Measurements from ENCODE around the gene B4GALNT4. TPM values are rescaled to one million over a fixed set of nuclear protein-coding genes. Genes with fewer than 3 reads are reported as not detected.

B4GALNT4 gene
- total and polyA plus RNA-seq, 2 of the 4 experiments (the other 2 are of a cell fraction): 5.2 to 38.6 TPM

DNA sequence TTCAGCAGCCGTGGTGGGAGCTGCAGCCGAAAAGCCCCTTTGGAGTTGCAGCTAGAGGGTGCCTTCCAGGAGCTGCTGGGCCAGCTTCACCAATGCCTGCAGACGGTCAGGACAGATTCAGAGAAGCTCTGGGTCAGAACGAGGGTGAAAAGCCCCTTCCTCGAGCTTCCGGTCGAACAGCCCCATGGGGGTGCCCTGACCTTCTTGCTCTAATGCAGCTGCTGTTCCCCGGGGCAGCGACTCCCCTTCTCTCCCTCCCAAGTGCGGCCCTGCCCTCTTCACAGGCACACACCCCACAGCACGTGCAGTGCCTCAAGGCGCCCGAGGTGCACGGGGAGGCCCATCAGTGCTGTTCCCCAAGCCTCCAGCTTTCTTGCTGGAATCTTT, 39.0 kb upstream of the B4GALNT4 start:
- in situ Hi-C loops (cut with MboI; ENCODE audit: low sequenced_read_pairs) (no loop called here), intact Hi-C loops (cut with micrococcal nuclease) (no loop called here), dilution Hi-C loops (cut with HindIII; ENCODE audit: low sequenced_read_pairs, unreplicated experiment) (no loop called here)
- H3K9me3 ChIP-seq (ENCODE audit: control insufficient read depth, insufficient read depth, low read length): no peaks in the 10 kb centered on the region
- no peak overlapping the region for H3K18ac ChIP-seq (ENCODE audit: low read depth, low read length)
- DNase-seq (no peak), ATAC-seq (ENCODE audit: low read depth) (no peak)
- WGBS, 2 experiments (ENCODE audit: extremely low coverage in 2 of 2, insufficient read length in 1 of 2): 83% methylated on average over 6 of the region's 14 CpGs; no CpG with 5 or more reads in 1 of the 2 experiments
- H3K23ac ChIP-seq (ENCODE audit: low read depth, low read length): no peak overlapping the region
- H3K56ac ChIP-seq (ENCODE audit: extremely low read depth, insufficient read depth, low read length): no peak overlapping the region
- no peak overlapping the region for H3K4me3 ChIP-seq (ENCODE audit: insufficient read depth, low read depth, low read length)
- no peak overlapping the region for H4K5ac ChIP-seq (ENCODE audit: low read depth, low read length)
- no peak overlapping the region for H2BK5ac ChIP-seq (ENCODE audit: low read depth, low read length, poor library complexity, severe bottlenecking)
- H3K36me3 ChIP-seq (ENCODE audit: control insufficient read depth, insufficient read depth, low read length): no peaks in the 10 kb centered on the region
- no peak overlapping the region for H2BK120ac ChIP-seq (ENCODE audit: low read depth, low read length)
- BruUV-seq (replicated peaks): no TSS peak
- H3K14ac ChIP-seq (replicated peaks; ENCODE audit: low read depth, low read length): no peak overlapping the region
- no peak overlapping the region for H2BK20ac ChIP-seq (ENCODE audit: low read depth, low read length)
- no peak overlapping the region for H3K9ac ChIP-seq (ENCODE audit: low read depth, low read length)
- TF ChIP-seq RAD21 (IDR thresholded peaks at IDR 0.05; ENCODE audit: low read length) (no peak), POLR2A (IDR thresholded peaks at IDR 0.05; ENCODE audit: low read depth, low read length) (no peak), CHD1 (IDR thresholded peaks at IDR 0.05; ENCODE audit: low read depth, low read length) (no peak), ELK1 (IDR thresholded peaks at IDR 0.05; ENCODE audit: borderline replicate concordance, low read depth, low read length) (no peak), FOS (IDR thresholded peaks at IDR 0.05; ENCODE audit: low read depth, low read length) (no peak), CEBPB (IDR thresholded peaks at IDR 0.05; ENCODE audit: low read depth, low read length) (no peak), MAZ (IDR thresholded peaks at IDR 0.05; ENCODE audit: borderline replicate concordance, low read depth, low read length) (no peak)
- no peak overlapping the region for H4K8ac ChIP-seq (ENCODE audit: low read depth in 2 of 2, low read length in 2 of 2)
- no peaks in the 10 kb centered on the region for H3K79me1 ChIP-seq (ENCODE audit: low read depth in 1 of 2, low read length in 2 of 2)
- no peak overlapping the region for H2AK5ac ChIP-seq (ENCODE audit: low read depth, low read length)
- no peak overlapping the region for H3K4me2 ChIP-seq (ENCODE audit: low read depth, low read length)
- no peaks in the 10 kb centered on the region for H3K9me1 ChIP-seq (ENCODE audit: insufficient read depth, low read length)
- peak overlapping the region; percentile 16 for H2AFZ ChIP-seq (replicated peaks; ENCODE audit: low read length, poor library complexity)
- CTCF ChIA-PET: no interaction called here
- H4K91ac ChIP-seq (ENCODE audit: insufficient read depth, low read depth, low read length): no peak overlapping the region
- POLR2A ChIA-PET (ENCODE audit: unreplicated experiment): no interaction called here
- H3K4me1 ChIP-seq (ENCODE audit: control insufficient read depth, insufficient read depth, low read length): peaks cover 7% of the 10 kb centered on the region
- no peaks in the 10 kb centered on the region for H3K27me3 ChIP-seq (ENCODE audit: control insufficient read depth, insufficient read depth, low read length)
- H2BK15ac ChIP-seq (ENCODE audit: low read depth, low read length): no peak overlapping the region
- H3K27ac ChIP-seq (ENCODE audit: insufficient read depth, low read length): no peak overlapping the region
- H2AK9ac ChIP-seq (replicated peaks; ENCODE audit: low read depth, low read length, poor library complexity): no peak overlapping the region
- no peak overlapping the region for H3K4ac ChIP-seq (ENCODE audit: low read depth, low read length)
- no peaks in the 10 kb centered on the region for H4K20me1 ChIP-seq (ENCODE audit: insufficient read depth, low read length)
